Adrenal gland (tissue), 5 donors: ENCODE data around the gene ZNF816.

Experiments
- POLR2A ChIP-seq, 2 donors: fragments of 450-650 bp; IDR thresholded peaks; one replicate each; pipeline ENCODE4 v1.6.1; 2017; ENCODE audit warnings: antibody characterized with exemption in 2 of 2, mild to moderate bottlenecking in 2 of 2, moderate library complexity in 1 of 2
- TF ChIP-seq, protein P1 (sequence below), 6 experiments: fragments of 450-650 bp in 4 of 6; fragments of 200-600 bp in 2 of 6; sonication (generic) in 1 of 6; IDR thresholded peaks; 1 replicate in 5 of 6; 2 replicates in 1 of 6; pipeline versions ENCODE4 v1.5.1 to v1.8.0; 2016 to 2021; ENCODE audit warnings: antibody characterized with exemption in 6 of 6, mild to moderate bottlenecking in 2 of 6, moderate library complexity in 1 of 6
- donor health status: DM: no; HTN: no; CAD: no.

DNA sequence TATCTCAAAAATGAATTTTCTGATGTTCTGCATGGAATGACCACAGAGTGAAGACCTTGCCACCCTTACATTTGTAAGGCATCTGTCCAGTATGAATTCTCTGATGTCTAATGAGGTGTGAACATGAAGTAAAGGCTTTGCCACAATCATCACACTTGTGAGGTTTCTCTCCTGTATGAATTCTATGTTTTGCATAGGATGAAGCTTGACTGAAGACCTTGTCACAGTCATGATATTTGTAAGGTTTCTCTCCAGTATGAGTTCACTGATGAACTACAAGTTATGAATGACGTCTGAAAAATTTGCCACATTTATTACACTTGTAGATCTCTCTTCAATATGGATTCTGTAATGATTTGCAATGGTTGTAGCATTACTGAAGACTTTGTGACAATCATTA lies 13.3 kb downstream of the ZNF816 start:
- TF ChIP-seq, protein P1, sequence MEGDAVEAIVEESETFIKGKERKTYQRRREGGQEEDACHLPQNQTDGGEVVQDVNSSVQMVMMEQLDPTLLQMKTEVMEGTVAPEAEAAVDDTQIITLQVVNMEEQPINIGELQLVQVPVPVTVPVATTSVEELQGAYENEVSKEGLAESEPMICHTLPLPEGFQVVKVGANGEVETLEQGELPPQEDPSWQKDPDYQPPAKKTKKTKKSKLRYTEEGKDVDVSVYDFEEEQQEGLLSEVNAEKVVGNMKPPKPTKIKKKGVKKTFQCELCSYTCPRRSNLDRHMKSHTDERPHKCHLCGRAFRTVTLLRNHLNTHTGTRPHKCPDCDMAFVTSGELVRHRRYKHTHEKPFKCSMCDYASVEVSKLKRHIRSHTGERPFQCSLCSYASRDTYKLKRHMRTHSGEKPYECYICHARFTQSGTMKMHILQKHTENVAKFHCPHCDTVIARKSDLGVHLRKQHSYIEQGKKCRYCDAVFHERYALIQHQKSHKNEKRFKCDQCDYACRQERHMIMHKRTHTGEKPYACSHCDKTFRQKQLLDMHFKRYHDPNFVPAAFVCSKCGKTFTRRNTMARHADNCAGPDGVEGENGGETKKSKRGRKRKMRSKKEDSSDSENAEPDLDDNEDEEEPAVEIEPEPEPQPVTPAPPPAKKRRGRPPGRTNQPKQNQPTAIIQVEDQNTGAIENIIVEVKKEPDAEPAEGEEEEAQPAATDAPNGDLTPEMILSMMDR (IDR thresholded peaks at IDR 0.05): no peak
- no peak for TF ChIP-seq POLR2A (IDR thresholded peaks at IDR 0.05)
